DND-41 (cell line): ENCODE data around the gene SLC6A7.

ENCODE experiments used
- EZH2 ChIP-seq: IDR thresholded peaks from 3 replicates; pipeline ENCODE4 v1.6.1; 2012; ENCODE audit warnings: borderline replicate concordance, low read depth, mild to moderate bottlenecking, moderate library complexity, low read length, inconsistent platforms; ENCODE audit not compliant: severe bottlenecking
- TF ChIP-seq, protein P1 (sequence below): IDR thresholded peaks from 2 replicates; pipeline ENCODE4 v1.5.1; 2012; ENCODE audit warnings: borderline replicate concordance, low read length, moderate library complexity, mild to moderate bottlenecking; ENCODE audit not compliant: poor library complexity, severe bottlenecking; ENCODE audit errors: extremely low read depth

DNA sequence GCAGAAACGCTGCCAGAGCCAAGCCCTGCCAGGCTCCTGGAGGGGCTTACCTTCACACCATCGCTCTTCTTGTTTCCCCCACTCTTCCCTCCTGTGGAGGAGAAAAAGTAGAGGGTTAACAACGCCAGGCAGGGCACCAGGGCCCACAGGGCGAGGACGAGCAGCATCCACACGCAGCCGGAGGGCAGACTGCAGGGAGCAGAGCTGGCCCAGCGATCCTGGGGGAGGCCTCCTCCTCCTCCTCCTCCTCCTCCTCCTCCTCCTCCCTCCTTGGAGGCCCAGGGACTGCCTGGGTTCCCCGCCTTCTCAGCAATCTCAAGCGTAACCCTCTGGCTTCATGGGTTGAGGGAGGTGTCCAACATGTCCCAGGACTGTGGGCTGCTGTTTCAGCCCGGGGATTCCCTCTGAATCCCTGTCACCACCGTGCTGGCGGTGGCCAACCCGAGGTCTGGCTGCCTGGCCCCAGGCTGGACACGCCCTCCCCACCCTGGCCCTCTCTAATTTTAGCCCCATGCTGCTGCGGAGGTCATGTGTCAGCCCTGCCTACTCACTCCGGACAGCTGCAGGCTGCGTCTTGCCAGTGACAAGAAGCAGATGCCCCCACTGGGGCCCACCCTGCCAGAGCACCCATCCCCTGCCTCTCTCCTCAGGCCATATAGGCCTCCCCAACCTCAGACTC, 55.4 kb downstream of the SLC6A7 start:
- TF ChIP-seq, protein P1, sequence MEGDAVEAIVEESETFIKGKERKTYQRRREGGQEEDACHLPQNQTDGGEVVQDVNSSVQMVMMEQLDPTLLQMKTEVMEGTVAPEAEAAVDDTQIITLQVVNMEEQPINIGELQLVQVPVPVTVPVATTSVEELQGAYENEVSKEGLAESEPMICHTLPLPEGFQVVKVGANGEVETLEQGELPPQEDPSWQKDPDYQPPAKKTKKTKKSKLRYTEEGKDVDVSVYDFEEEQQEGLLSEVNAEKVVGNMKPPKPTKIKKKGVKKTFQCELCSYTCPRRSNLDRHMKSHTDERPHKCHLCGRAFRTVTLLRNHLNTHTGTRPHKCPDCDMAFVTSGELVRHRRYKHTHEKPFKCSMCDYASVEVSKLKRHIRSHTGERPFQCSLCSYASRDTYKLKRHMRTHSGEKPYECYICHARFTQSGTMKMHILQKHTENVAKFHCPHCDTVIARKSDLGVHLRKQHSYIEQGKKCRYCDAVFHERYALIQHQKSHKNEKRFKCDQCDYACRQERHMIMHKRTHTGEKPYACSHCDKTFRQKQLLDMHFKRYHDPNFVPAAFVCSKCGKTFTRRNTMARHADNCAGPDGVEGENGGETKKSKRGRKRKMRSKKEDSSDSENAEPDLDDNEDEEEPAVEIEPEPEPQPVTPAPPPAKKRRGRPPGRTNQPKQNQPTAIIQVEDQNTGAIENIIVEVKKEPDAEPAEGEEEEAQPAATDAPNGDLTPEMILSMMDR: no peak
- TF ChIP-seq EZH2: no peak
